ENCODE measurements around the gene OR10A3. TPM values are rescaled to one million over a fixed set of nuclear protein-coding genes. Genes with fewer than 3 reads are reported as not detected.

OR10A3 gene
- total and polyA plus RNA-seq, 2 experiments from 2014 or later, result 0.14 to 0.52 TPM

- H3K4me3 Mint-ChIP-seq, result no peak overlapping the region
- no peak overlapping the region for H3K27ac Mint-ChIP-seq
- H3K36me3 Mint-ChIP-seq (ENCODE audit: low read depth), result peaks cover 19% of the 10 kb centered on the region
Observed at GRCh38 chr11:7896009-7896785, 45.3 kb downstream of the OR10A3 start.

More at GRCh38 chr11:7896009-7896785, 45.3 kb downstream of the OR10A3 start:
- H3F3A ChIP-seq (replicated peaks; ENCODE audit: low read depth), result no peaks in the 10 kb centered on the region
- peaks cover 14% of the 10 kb centered on the region; the same call in 1 of the 2 replicates for H3K36me3 ChIP-seq (ENCODE audit: insufficient read depth)
- DNase-seq (ENCODE audit: low spot score), result no peak
- Mint-ChIP-seq H3K9me3 (peaks cover 14% of the 10 kb centered on the region), H3K27me3 (ENCODE audit: insufficient read depth, low read depth, poor library complexity) (peaks cover 2% of the 10 kb centered on the region), H3K4me1 (peaks cover 6% of the 10 kb centered on the region)
- ATAC-seq, result no peak
- no peaks in the 10 kb centered on the region for H4K20me1 ChIP-seq (replicated peaks; ENCODE audit: insufficient read depth)
- no peak for TF ChIP-seq ZNF114 (CRISPR knock-in tag; IDR thresholded peaks at IDR 0.05)
- TF ChIP-seq ZNF331 (CRISPR knock-in tag; IDR thresholded peaks at IDR 0.05; ENCODE audit: low read depth), result no peak
- TF ChIP-seq JUNB (IDR thresholded peaks at IDR 0.05; ENCODE audit: unreplicated experiment), result no peak
- TF ChIP-seq ZNF462 (CRISPR knock-in tag; IDR thresholded peaks at IDR 0.05), result no peak
- no peak for TF ChIP-seq ETS1 (IDR thresholded peaks at IDR 0.05)
- TF ChIP-seq CREB1 (CRISPR knock-in tag; IDR thresholded peaks at IDR 0.05; ENCODE audit: low read depth), result no peak
- TF ChIP-seq POLR2AphosphoS5 (IDR thresholded peaks at IDR 0.05; ENCODE audit: low read depth), result no peak
- TF ChIP-seq EZH2phosphoT487 (IDR thresholded peaks at IDR 0.05; ENCODE audit: unreplicated experiment), result no peak
- no peak for TF ChIP-seq CTCF (conservative IDR thresholded peaks at IDR 0.05; ENCODE audit: low read depth in 2 of 2)
- no peak for TF ChIP-seq STAT1 (IDR thresholded peaks at IDR 0.05; ENCODE audit: unreplicated experiment)
- no peak for TF ChIP-seq REST (IDR thresholded peaks at IDR 0.05; ENCODE audit: unreplicated experiment)
- no peak for TF ChIP-seq EZH2 (IDR thresholded peaks at IDR 0.05; ENCODE audit: low read depth, unreplicated experiment)
- no peak for TF ChIP-seq NANOG (IDR thresholded peaks at IDR 0.05; ENCODE audit: borderline replicate concordance)
- peaks cover 18% of the 10 kb centered on the region for H3K4me1 ChIP-seq (ENCODE audit: insufficient read depth)
- H2AFZ ChIP-seq, result no peak overlapping the region
- H3K27ac ChIP-seq (ENCODE audit: low read depth), result no peak overlapping the region
- H3K4me2 ChIP-seq, result no peak overlapping the region
- no peaks in the 10 kb centered on the region for H3K27me3 ChIP-seq (ENCODE audit: insufficient read depth)
- H3K9me2 ChIP-seq (ENCODE audit: insufficient read depth), result no peaks in the 10 kb centered on the region
- H3K4me3 ChIP-seq, result no peak overlapping the region
- no peaks in the 10 kb centered on the region for H3K79me2 ChIP-seq (replicated peaks; ENCODE audit: insufficient read depth)
